Epithelial cell of prostate (primary cell): Measurements from ENCODE around the gene LRRTM4.
A peak's percentile ranks its signal among the peaks of the same experiment; 100 is the strongest.
"Not testable (repeated sequence)": the region's sequence is repeated elsewhere in the genome, so short reads cannot be mapped to it uniquely, and the experiment has no call there.

Experiments
- DNase-seq: peaks from one replicate; pipeline ENCODE4 v3.0.0-alpha.2; 2011; ENCODE audit warnings: low read depth, low spot score
- H3K27ac ChIP-seq: fragments of 450-650 bp; 2 replicates; pipeline ENCODE4 v1.5.1; 2017; ENCODE audit warnings: mild to moderate bottlenecking

Gene LRRTM4

DNA sequence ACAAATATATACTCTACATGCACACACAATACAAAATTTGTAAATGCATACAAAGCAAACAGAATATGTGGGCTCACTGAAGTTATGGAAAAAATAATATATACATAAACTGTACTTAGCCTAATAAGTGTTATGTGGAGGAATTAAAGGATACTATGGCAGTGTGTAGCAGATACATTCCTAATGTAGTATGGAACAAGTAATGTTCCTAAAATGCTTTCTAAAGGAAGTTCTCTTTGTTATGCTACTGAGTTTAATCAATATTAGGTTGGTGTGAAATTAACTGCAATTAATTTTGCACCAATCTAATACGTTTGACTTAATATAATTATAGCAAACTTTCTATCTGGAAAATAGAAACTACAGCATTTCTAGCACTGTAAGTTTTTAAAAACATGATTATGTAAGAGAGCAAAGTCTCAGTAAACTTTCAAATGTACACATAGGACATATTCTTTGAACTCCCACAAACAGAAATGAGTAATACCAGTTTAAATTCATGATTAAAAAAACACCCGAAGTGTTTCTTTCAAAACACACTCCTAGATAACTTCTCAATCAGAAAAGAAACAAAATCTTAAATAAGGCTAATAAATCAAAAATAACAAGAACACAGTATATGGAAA, 331.3 kb downstream of the LRRTM4 start:
- no peak overlapping the region for H3K27ac ChIP-seq
- no peak for DNase-seq

DNA sequence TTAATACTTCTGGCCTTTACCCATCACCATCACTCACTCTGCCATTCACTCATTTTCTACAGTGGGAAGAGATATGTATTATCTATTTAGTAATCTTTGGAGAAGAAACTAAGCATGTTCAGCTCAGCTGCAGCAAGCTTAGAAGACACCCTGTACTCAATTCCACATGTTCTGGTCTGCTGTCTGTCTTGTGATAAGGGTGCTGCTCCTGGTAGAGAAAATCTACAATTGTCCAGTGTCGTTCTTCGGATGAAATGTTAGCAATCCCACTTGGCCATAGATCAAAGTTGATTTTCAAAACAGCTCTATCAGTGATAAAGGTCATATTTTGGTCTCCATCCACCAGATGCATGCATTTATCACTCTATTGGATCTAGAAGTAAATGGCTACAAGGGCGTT, 337.1 kb downstream of the LRRTM4 start:
- DNase-seq, result no peak
- H3K27ac ChIP-seq, result no peak overlapping the region

- no peak for DNase-seq
- no peak overlapping the region for H3K27ac ChIP-seq
These were observed 342.9 kb downstream of the LRRTM4 start for GRCh38 chr2:77179297-77179696.

DNA sequence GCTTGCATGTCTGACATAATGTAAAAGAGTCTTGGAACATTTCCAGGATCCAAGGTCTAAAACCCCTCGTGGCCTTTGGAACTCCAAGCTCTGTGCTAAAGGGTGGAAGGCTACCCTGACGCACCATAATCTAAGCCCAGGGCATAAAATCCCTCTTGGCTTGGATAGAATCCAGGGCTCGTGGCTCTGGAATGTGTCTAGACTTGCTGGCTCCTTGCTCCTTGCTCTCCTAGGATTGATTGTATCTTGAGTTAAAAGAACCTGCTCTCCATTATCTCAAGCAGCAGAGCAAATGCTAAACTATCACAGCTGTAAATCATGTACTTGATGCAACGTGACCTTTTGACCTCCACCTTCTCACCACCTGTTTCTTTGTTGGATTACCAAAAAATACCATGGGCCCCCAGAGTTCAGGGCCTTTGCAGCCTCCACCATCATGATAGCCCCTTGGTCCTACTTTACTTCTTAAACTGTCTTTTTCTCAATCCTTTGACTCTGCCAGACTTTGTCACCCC, 346.9 kb downstream of the LRRTM4 start:
- H3K27ac ChIP-seq, DNase-seq: not testable (repeated sequence)

- no peak for DNase-seq
These were observed 352.8 kb downstream of the LRRTM4 start for GRCh38 chr2:77169426-77169825.

DNA sequence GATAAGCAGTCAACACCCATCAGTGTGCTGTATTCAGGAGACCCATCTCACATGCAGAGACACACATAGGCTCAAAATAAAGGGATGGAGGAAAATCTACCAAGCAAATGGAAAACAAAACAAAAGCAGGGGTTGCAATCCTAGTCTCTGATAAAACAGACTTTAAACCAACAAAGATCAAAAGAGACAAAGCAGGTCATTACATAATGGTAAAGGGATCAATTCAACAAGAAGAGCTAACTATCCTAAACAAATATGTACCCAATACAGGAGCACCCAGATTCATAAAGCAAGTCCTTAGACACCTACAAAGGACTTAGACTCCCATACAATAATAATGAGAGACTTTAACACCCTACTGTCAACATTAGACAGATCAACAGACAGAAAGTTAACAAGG, 358.2 kb downstream of the LRRTM4 start:
- not testable (repeated sequence) for DNase-seq

More at GRCh38 chr2:77169426-77169825, 352.8 kb downstream of the LRRTM4 start:
- no peak overlapping the region for H3K27ac ChIP-seq

DNA sequence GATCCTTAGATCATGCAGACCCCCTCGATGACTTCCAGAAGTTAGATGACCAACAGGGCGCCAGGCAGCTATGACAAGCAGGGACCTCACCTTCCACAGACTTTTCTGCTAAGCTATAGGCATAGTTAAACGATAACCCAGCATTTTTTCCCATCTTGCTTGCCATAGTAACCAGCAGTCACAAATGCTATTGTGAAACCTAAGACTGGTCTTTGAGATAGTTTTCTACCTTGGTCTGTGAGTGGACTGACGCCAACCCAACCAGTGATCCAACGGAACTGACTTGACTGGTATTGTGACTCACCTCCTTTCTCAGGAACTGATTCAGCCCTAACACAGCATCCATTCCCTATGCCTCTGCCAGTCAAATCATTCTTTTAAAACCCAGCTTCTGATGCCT, 361.2 kb downstream of the LRRTM4 start:
- H3K27ac ChIP-seq, result peak overlapping the region; percentile 23
- peak; percentile 51 for DNase-seq

More for the DNA sequence above, 358.2 kb downstream of the LRRTM4 start:
- H3K27ac ChIP-seq, result not testable (repeated sequence)

DNA sequence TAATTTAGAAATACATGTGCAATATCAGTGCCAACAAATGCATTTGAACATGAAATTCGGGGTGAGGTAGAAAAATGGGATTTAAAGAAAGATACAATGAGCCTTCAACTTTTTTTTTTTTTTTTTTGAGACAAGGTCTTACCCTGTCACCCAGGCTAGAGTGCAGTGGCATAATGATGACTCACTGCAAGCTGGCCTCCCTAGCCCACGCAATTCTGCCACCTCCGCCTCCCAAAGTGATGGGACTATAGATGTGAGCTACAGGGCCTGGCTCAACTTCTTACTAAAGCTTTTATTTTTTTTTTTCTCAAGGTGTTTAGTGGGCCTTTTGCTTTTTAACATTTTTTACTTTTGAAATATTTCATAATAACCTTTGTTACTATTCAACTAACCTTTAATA, 365.6 kb downstream of the LRRTM4 start:
- no peak overlapping the region for H3K27ac ChIP-seq
- no peak for DNase-seq

DNA sequence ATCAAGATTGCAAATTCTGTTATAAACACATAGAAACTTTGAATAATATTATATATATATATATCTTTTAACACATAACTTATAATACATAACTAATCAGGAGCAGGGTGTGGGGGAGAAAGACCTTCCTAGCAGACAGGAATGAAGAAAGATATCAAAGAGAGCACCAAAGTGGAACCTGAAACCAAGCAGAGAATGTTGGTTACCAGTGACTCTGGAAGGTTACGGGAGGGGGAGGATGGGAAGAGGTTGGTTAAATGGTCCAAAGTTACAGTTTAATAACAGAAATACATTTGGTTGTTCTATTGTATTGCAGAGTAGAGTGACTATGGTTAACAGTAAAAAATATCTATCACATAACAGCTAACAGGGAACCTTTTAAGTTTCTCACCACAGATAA, 366.7 kb downstream of the LRRTM4 start:
- H3K27ac ChIP-seq, result no peak overlapping the region
- no peak for DNase-seq

- no peak for DNase-seq
- no peak overlapping the region for H3K27ac ChIP-seq
These were observed 372.6 kb downstream of the LRRTM4 start for GRCh38 chr2:77149565-77149964.

DNA sequence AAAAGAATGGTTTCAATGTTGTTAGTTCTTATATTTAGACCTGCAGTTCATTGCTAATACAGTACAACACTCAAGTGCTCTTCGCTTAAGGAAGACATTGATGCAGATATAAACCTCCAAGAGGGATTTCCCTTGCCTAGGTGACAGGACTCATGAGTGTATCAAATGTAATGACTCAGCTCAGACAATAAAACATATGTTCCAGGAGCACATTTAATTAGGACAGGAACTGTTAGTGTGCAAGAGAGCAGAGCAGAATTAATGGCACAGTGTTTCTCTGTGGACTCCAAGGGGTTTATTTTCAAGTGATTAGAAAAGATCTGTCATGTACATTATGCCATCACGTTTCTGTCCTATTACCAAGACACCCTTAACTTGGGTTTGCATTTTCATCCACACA, 375.0 kb downstream of the LRRTM4 start:
- DNase-seq, result no peak
- no peak overlapping the region for H3K27ac ChIP-seq

GRCh38 chr2:77144772-77145171, 377.4 kb downstream of the LRRTM4 start:
- no peak for DNase-seq
- no peak overlapping the region for H3K27ac ChIP-seq

- no peak overlapping the region for H3K27ac ChIP-seq
- DNase-seq, result no peak
These were observed 380.0 kb downstream of the LRRTM4 start for GRCh38 chr2:77142141-77142540.

DNA sequence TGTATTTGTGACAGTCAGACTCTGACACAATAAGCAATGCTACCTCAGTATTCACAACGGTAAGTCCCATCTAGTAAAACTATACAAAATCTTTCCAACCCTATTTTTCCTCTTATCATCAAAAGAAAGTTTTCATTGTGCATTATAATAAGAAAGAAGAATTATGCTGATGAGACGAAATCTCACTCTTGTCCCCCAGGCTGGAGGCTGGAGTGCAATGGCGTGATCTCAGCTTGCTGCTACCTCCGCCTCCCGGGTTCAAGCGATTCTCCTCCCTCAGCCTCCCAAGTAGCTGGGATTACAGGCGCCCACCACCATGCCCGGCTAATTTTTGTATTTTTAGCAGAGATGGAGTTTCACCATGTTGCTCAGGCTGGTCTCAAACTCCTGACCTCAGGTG, 393.7 kb downstream of the LRRTM4 start:
- H3K27ac ChIP-seq, DNase-seq: not testable (repeated sequence)

- no peak overlapping the region for H3K27ac ChIP-seq
- DNase-seq, result no peak
These were observed 394.8 kb downstream of the LRRTM4 start for GRCh38 chr2:77127345-77127744.

- no peak for DNase-seq
- no peak overlapping the region for H3K27ac ChIP-seq
These were observed 400.7 kb downstream of the LRRTM4 start for GRCh38 chr2:77121518-77121917.

GRCh38 chr2:77119333-77119732, 402.8 kb downstream of the LRRTM4 start:
- no peak overlapping the region for H3K27ac ChIP-seq
- DNase-seq, result no peak

DNA sequence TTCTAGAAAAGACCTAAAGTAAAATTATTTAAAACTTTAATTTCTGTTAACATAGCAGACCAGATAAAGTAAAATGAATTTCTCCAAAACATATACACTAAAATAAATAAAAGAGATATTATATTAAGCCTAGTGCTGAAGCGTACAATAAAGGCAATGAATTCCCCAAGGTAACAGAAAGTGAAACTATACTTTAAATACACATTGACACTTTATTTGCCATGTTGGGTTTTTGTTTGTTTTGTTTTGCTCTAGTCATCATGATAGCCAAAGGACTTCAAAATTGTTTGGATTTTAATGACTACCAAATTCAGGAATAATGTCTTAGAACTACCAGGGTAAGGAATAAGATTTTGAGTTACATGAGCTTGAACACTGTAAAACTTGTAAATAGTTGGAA, 413.3 kb downstream of the LRRTM4 start:
- no peak overlapping the region for H3K27ac ChIP-seq
- no peak for DNase-seq

DNA sequence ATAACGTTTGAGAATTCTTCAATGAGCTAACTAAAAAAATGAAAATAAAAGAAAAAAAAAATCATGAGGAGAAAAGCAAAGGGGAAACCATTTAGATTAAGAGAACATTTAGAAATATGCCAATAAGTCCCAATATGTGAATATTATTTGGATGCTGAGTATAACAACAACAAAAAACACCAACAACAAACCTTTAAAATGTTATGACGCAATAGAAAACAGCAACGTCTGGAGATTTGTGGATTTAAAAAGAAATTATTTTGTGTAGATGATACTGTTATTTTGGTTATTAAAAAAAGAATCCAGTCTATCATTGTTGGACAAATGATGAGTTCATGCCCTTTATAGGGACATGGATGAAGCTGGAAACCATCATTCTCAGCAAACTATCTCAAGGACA, 417.2 kb downstream of the LRRTM4 start:
- no peak overlapping the region for H3K27ac ChIP-seq

DNA sequence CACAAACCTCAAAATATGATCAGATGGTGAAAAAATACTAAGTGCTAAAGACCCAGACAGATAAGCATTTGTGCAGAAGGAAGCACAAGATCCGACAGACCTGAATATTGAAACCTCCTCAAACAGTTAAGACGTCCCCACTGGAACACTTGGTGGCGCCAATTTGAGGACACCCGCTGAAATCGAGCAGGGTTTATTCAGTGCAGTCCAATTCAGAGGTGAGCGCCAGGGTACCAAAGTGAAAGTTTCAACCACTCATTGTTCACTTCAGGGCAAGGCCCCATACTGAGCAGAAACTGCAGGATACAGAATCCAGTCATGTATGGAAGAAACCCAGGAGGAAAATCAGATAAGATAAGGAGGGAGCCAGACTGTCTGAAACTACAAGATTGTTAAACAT, 417.6 kb downstream of the LRRTM4 start:
- DNase-seq, result no peak

More for the DNA sequence above, 417.2 kb downstream of the LRRTM4 start:
- DNase-seq, result no peak

GRCh38 chr2:77102927-77103326, 419.2 kb downstream of the LRRTM4 start:
- DNase-seq, result no peak
- no peak overlapping the region for H3K27ac ChIP-seq

More for the DNA sequence above, 417.6 kb downstream of the LRRTM4 start:
- no peak overlapping the region for H3K27ac ChIP-seq

- H3K27ac ChIP-seq, result no peak overlapping the region
- no peak for DNase-seq
These were observed 420.3 kb downstream of the LRRTM4 start for GRCh38 chr2:77101796-77102452.
